Endothelial cell of umbilical vein (primary cell): ENCODE data around the gene LDLRAD3.

ENCODE experiments used
- EZH2 ChIP-seq: IDR thresholded peaks from 2 replicates; pipeline ENCODE4 v1.6.1; 2012; ENCODE audit warnings: borderline replicate concordance, low read depth, mild to moderate bottlenecking, moderate library complexity, low read length, inconsistent platforms; ENCODE audit not compliant: severe bottlenecking
- POLR2A ChIP-seq: IDR thresholded peaks from 2 replicates; pipeline ENCODE4 v1.6.1; 2012; ENCODE audit warnings: low read depth, mild to moderate bottlenecking, control low read depth, low read length
- POLR2AphosphoS5 ChIP-seq: IDR thresholded peaks from 2 replicates; pipeline ENCODE4 v1.6.1; 2012; ENCODE audit warnings: low read depth, mild to moderate bottlenecking, control low read depth, low read length, moderate library complexity; ENCODE audit not compliant: insufficient read depth
- TF ChIP-seq, protein P1 (sequence below), 2 donors: IDR thresholded peaks; 1 replicate in 1 of 2; 2 replicates in 1 of 2; pipeline ENCODE4 v1.5.1; 2011; ENCODE audit warnings: low read length in 2 of 2, mild to moderate bottlenecking in 2 of 2, moderate library complexity in 2 of 2, control low read depth in 1 of 2, inconsistent platforms in 1 of 2, low read depth in 1 of 2; ENCODE audit not compliant: insufficient read depth in 1 of 2; ENCODE audit errors: extremely low read depth in 1 of 2
- TF ChIP-seq, protein P2 (sequence below): IDR thresholded peaks from 2 replicates; pipeline ENCODE4 v1.6.1; 2011; ENCODE audit not compliant: insufficient read depth, insufficient read length

DNA sequence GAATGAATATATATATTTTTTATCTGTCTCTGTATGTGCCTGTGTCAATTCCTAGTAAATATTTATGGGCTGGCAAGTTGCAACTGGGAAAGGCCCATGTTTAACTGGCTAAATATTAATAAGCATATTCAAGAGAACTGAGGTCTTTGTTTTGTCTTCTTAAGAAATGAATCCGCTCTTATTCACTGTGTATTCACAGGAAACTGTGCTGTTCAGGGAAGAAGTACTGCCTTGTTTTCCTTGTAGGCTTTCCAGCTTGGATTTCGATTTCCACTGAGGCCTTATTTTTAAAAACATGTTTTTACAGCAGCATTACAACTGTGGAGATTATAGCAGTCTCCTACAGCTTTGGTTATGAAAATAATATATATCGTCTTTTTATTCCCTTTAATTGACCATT is 64.7 kb downstream of the LDLRAD3 start:
- TF ChIP-seq POLR2A (no peak), POLR2AphosphoS5 (no peak), EZH2 (no peak)
- TF ChIP-seq, protein P1, sequence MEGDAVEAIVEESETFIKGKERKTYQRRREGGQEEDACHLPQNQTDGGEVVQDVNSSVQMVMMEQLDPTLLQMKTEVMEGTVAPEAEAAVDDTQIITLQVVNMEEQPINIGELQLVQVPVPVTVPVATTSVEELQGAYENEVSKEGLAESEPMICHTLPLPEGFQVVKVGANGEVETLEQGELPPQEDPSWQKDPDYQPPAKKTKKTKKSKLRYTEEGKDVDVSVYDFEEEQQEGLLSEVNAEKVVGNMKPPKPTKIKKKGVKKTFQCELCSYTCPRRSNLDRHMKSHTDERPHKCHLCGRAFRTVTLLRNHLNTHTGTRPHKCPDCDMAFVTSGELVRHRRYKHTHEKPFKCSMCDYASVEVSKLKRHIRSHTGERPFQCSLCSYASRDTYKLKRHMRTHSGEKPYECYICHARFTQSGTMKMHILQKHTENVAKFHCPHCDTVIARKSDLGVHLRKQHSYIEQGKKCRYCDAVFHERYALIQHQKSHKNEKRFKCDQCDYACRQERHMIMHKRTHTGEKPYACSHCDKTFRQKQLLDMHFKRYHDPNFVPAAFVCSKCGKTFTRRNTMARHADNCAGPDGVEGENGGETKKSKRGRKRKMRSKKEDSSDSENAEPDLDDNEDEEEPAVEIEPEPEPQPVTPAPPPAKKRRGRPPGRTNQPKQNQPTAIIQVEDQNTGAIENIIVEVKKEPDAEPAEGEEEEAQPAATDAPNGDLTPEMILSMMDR (IDR thresholded peaks at IDR 0.05; ENCODE audit: extremely low read depth in 1 of 2, insufficient read depth in 1 of 2, low read depth in 1 of 2, low read length in 2 of 2) = no peak
- TF ChIP-seq, protein P2, sequence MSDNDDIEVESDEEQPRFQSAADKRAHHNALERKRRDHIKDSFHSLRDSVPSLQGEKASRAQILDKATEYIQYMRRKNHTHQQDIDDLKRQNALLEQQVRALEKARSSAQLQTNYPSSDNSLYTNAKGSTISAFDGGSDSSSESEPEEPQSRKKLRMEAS = no peak
